Neural crest cell (in vitro differentiated cells): Measurements from ENCODE around the gene RALGAPB. TPM values are rescaled to one million over a fixed set of nuclear protein-coding genes. Genes with fewer than 3 reads are reported as not detected.

Experiments used
- DNase-seq: peaks from one replicate; pipeline ENCODE4 v3.0.0; 2021; ENCODE audit warnings: low read depth, mixed read lengths, low spot score
- H3K27ac Mint-ChIP-seq: one replicate; pipeline ENCODE4 v1.8.0; 2021; ENCODE audit warnings: mild to moderate bottlenecking, mixed read lengths; ENCODE audit not compliant: unreplicated experiment
- H3K27me3 Mint-ChIP-seq: 2 replicates; pipeline ENCODE4 v1.8.0; 2021; ENCODE audit warnings: low read depth, mild to moderate bottlenecking, mixed read lengths
- H3K36me3 Mint-ChIP-seq: 2 replicates; pipeline ENCODE4 v1.8.0; 2021; ENCODE audit warnings: low read depth, mild to moderate bottlenecking, mixed read lengths
- H3K4me1 Mint-ChIP-seq: 2 replicates; pipeline ENCODE4 v1.8.0; 2021; ENCODE audit warnings: mixed read lengths
- H3K4me3 Mint-ChIP-seq: one replicate; pipeline ENCODE4 v1.8.0; 2021; ENCODE audit warnings: mild to moderate bottlenecking, mixed read lengths
- H3K9me3 Mint-ChIP-seq: 2 replicates; pipeline ENCODE4 v1.8.0; 2021; ENCODE audit warnings: mixed read lengths
- CTCF ChIP-seq: fragments of 200-600 bp; sonication (generic); conservative IDR thresholded peaks from 2 replicates; pipeline ENCODE4 v1.5.0; 2021; ENCODE audit warnings: antibody characterized with exemption, mild to moderate bottlenecking
- total RNA-seq: library from RNA; stranded (reverse); gene quantifications from 2 replicates; pipeline ENCODE4 v1.2.1, GENCODE V29; 2021

Gene RALGAPB
- total RNA-seq, 1 donor from 2014 or later: 34.7 TPM

GRCh38 chr20:38604873-38605303 is 132.2 kb downstream of the RALGAPB start:
- Mint-ChIP-seq H3K27ac (no peak overlapping the region), H3K4me3 (no peak overlapping the region), H3K4me1 (peaks cover 25% of the 10 kb centered on the region), H3K36me3 (no peaks in the 10 kb centered on the region), H3K9me3 (no peaks in the 10 kb centered on the region), H3K27me3 (peaks cover 37% of the 10 kb centered on the region)
- TF ChIP-seq CTCF: no peak
- no peak for DNase-seq

GRCh38 chr20:38607351-38607750 is 134.7 kb downstream of the RALGAPB start:
- DNase-seq: no peak
- Mint-ChIP-seq H3K9me3 (no peaks in the 10 kb centered on the region), H3K4me1 (peaks cover 16% of the 10 kb centered on the region), H3K4me3 (no peak overlapping the region), H3K36me3 (no peaks in the 10 kb centered on the region), H3K27ac (no peak overlapping the region), H3K27me3 (peaks cover 17% of the 10 kb centered on the region)
- TF ChIP-seq CTCF: no peak

DNA sequence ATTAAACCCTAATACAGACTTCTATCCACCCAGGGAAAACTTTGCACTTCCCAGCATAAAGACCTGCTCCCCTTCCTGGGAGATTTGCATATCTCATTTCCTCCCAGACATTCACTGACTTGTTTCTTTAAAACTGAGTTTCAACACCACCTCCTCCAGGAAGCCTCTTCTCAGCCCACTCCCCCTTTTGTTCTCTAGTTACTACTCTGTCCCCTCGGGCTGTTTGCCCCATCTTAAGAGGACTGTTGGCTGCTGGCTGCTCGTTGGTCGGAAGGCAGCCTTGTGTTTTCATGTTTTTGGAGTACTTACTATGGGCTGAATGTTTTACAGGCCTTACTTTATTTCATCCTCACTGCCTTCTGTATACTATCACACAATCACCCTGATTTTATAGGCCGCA is 135.5 kb downstream of the RALGAPB start:
- no peak for DNase-seq
- Mint-ChIP-seq H3K27me3 (peaks cover 9% of the 10 kb centered on the region), H3K4me3 (no peak overlapping the region), H3K9me3 (no peaks in the 10 kb centered on the region), H3K4me1 (peaks cover 14% of the 10 kb centered on the region), H3K27ac (peak overlapping the region; percentile 51), H3K36me3 (no peaks in the 10 kb centered on the region)
- no peak for TF ChIP-seq CTCF

DNA sequence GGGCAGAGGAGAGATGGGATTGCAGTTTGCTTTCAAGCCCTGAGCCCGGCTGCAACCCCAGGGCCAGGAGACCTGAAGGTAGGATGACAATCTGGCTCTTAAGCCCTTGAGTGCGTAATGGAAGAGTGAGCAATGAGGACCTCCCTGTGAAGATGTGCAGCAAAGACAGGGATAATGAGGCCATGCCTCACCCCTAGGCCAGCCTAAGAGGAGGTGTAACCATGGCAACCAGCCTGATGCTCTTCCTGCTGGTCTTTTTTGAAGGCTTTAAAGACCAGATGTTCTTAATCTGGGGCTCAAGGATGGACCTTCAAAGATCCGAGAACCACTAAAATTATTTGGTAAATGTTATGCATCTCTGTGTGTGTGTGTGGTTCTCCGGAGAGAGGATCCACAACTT is 137.2 kb downstream of the RALGAPB start:
- Mint-ChIP-seq H3K27ac (no peak overlapping the region), H3K4me1 (peaks cover 12% of the 10 kb centered on the region), H3K4me3 (no peak overlapping the region), H3K9me3 (no peaks in the 10 kb centered on the region), H3K27me3 (peaks cover 6% of the 10 kb centered on the region), H3K36me3 (no peaks in the 10 kb centered on the region)
- no peak for TF ChIP-seq CTCF
- no peak for DNase-seq

DNA sequence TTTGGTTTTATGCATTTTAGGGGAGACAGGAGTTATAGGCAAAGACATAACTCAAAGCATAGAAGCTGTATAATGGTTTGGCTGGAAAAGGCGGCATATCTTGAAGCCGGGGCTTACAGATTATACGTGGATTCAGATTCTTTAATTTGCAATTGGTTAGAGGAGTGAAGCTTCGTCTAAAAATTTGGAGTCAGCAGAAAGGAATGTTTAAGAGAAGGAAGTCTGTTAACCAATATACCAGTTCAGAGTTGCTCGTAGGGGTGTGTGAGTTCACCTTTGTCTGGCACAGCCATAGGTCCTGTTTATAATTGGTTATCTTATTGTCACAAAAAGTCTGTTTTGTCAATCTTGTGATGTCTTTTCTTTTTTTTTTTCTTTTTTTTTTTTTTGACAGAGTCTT is 137.9 kb downstream of the RALGAPB start:
- Mint-ChIP-seq H3K27me3 (peaks cover 7% of the 10 kb centered on the region), H3K36me3 (no peaks in the 10 kb centered on the region), H3K4me3 (no peak overlapping the region), H3K27ac (no peak overlapping the region), H3K4me1 (peaks cover 6% of the 10 kb centered on the region), H3K9me3 (no peaks in the 10 kb centered on the region)
- DNase-seq: no peak
- TF ChIP-seq CTCF: no peak
